ENCODE measurements around the gene PARP9.

The PARP9 gene

GRCh38 chr3:122496508-122496907, 67.6 kb downstream of the PARP9 start:
- no CpG with 5 or more reads among the region's 2 CpGs for WGBS (ENCODE audit: insufficient coverage, insufficient read length)
- Histone ChIP-seq H3K36me3 (ENCODE audit: control insufficient read depth, insufficient read depth, low read length) (no peaks in the 10 kb centered on the region), H3K9me3 (ENCODE audit: control insufficient read depth, insufficient read depth, low read length) (no peaks in the 10 kb centered on the region), H3K27ac (ENCODE audit: low read length) (no peak overlapping the region), H3K4me1 (ENCODE audit: control insufficient read depth, insufficient read depth, low read length) (no peaks in the 10 kb centered on the region), H3K4me3 (ENCODE audit: low read length) (no peak overlapping the region), H3K27me3 (ENCODE audit: control insufficient read depth, insufficient read depth, low read length) (no peaks in the 10 kb centered on the region)
- no peak for DNase-seq (ENCODE audit: low read depth, low spot score)

GRCh38 chr3:122493296-122493695, 70.8 kb downstream of the PARP9 start:
- Histone ChIP-seq H3K27ac (ENCODE audit: low read length) (no peak overlapping the region), H3K36me3 (ENCODE audit: control insufficient read depth, insufficient read depth, low read length) (no peaks in the 10 kb centered on the region), H3K4me3 (ENCODE audit: low read length) (no peak overlapping the region), H3K4me1 (ENCODE audit: control insufficient read depth, insufficient read depth, low read length) (no peaks in the 10 kb centered on the region), H3K27me3 (ENCODE audit: control insufficient read depth, insufficient read depth, low read length) (no peaks in the 10 kb centered on the region), H3K9me3 (ENCODE audit: control insufficient read depth, insufficient read depth, low read length) (no peaks in the 10 kb centered on the region)
- DNase-seq (ENCODE audit: low read depth, low spot score) = no peak
- WGBS (ENCODE audit: insufficient coverage, insufficient read length) = no CpG with 5 or more reads among the region's 3 CpGs

GRCh38 chr3:122488262-122488973, 75.7 kb downstream of the PARP9 start:
- H3K9me3 ChIP-seq (ENCODE audit: control insufficient read depth, insufficient read depth, low read length) = no peaks in the 10 kb centered on the region

GRCh38 chr3:122484985-122485384, 79.1 kb downstream of the PARP9 start:
- H3K9me3 ChIP-seq (ENCODE audit: control insufficient read depth, insufficient read depth, low read length) = no peaks in the 10 kb centered on the region
- DNase-seq (ENCODE audit: low read depth, low spot score) = no peak
- WGBS (ENCODE audit: insufficient coverage, insufficient read length) = no CpG with 5 or more reads among the region's 5 CpGs
- no peak overlapping the region for H3K4me3 ChIP-seq (ENCODE audit: low read length)
- H3K27ac ChIP-seq (ENCODE audit: low read length) = no peak overlapping the region
- H3K27me3 ChIP-seq (ENCODE audit: control insufficient read depth, insufficient read depth, low read length) = no peaks in the 10 kb centered on the region
- H3K36me3 ChIP-seq (ENCODE audit: control insufficient read depth, insufficient read depth, low read length) = no peaks in the 10 kb centered on the region
- H3K4me1 ChIP-seq (ENCODE audit: control insufficient read depth, insufficient read depth, low read length) = no peaks in the 10 kb centered on the region

More at GRCh38 chr3:122488262-122488973, 75.7 kb downstream of the PARP9 start:
- H3K27me3 ChIP-seq (ENCODE audit: control insufficient read depth, insufficient read depth, low read length) = no peaks in the 10 kb centered on the region
- H3K4me1 ChIP-seq (ENCODE audit: control insufficient read depth, insufficient read depth, low read length) = no peaks in the 10 kb centered on the region
- no peaks in the 10 kb centered on the region for H3K36me3 ChIP-seq (ENCODE audit: control insufficient read depth, insufficient read depth, low read length)
- no peak overlapping the region for H3K4me3 ChIP-seq (ENCODE audit: low read length)
- no peak overlapping the region for H3K27ac ChIP-seq (ENCODE audit: low read length)
- WGBS (ENCODE audit: insufficient coverage, insufficient read length) = no CpG with 5 or more reads among the region's 7 CpGs
- no peak for DNase-seq (ENCODE audit: low read depth, low spot score)

- no peak for DNase-seq (ENCODE audit: low read depth, low spot score)
- Histone ChIP-seq H3K9me3 (ENCODE audit: control insufficient read depth, insufficient read depth, low read length) (no peaks in the 10 kb centered on the region), H3K4me1 (ENCODE audit: control insufficient read depth, insufficient read depth, low read length) (no peaks in the 10 kb centered on the region), H3K27me3 (ENCODE audit: control insufficient read depth, insufficient read depth, low read length) (no peaks in the 10 kb centered on the region), H3K4me3 (ENCODE audit: low read length) (no peak overlapping the region), H3K27ac (ENCODE audit: low read length) (no peak overlapping the region), H3K36me3 (ENCODE audit: control insufficient read depth, insufficient read depth, low read length) (no peaks in the 10 kb centered on the region)
- no CpG with 5 or more reads among the region's 3 CpGs for WGBS (ENCODE audit: insufficient coverage, insufficient read length)
These were observed 82.7 kb downstream of the PARP9 start for GRCh38 chr3:122481390-122481789.
